ENCODE results near the gene WDR70. TPM values are rescaled to one million over a fixed set of nuclear protein-coding genes. Genes with fewer than 3 reads are reported as not detected.

Gene WDR70
- total and polyA plus RNA-seq, 3 experiments from 2014 or later = 15.5 to 39.1 (median 36.5) TPM

- no peak overlapping the region for H3K4me3 ChIP-seq (ENCODE audit: low read length)
- no peaks in the 10 kb centered on the region for H3K36me3 ChIP-seq (ENCODE audit: insufficient read depth, low read length)
- no peak overlapping the region for H3K27ac ChIP-seq (ENCODE audit: low read depth, low read length)
- ChIA-PET POLR2A (no interaction called here), CTCF (no interaction called here)
- DNase-seq = no peak
- H3K27me3 ChIP-seq (ENCODE audit: insufficient read depth, low read length, poor library complexity, severe bottlenecking) = no peaks in the 10 kb centered on the region
- H3K9me3 Mint-ChIP-seq = peaks cover 6 to 8% (median 6%) of the 10 kb centered on the region in 5 donors
- no peaks in the 10 kb centered on the region for H3K27me3 Mint-ChIP-seq
- no peaks in the 10 kb centered on the region for H3K4me1 ChIP-seq (ENCODE audit: insufficient read depth, low read length)
- no peaks in the 10 kb centered on the region for H3K9me3 ChIP-seq (ENCODE audit: low read length)
- H3K36me3 Mint-ChIP-seq = peaks cover 29 to 40% (median 35%) of the 10 kb centered on the region in 3 donors
- H3K4me3 Mint-ChIP-seq = no peak overlapping the region
- H3K4me1 Mint-ChIP-seq = no peaks in the 10 kb centered on the region
- H3K27ac Mint-ChIP-seq = no peak overlapping the region
Observed at GRCh38 chr5:37754976-37755375, 375.9 kb downstream of the WDR70 start.

DNA sequence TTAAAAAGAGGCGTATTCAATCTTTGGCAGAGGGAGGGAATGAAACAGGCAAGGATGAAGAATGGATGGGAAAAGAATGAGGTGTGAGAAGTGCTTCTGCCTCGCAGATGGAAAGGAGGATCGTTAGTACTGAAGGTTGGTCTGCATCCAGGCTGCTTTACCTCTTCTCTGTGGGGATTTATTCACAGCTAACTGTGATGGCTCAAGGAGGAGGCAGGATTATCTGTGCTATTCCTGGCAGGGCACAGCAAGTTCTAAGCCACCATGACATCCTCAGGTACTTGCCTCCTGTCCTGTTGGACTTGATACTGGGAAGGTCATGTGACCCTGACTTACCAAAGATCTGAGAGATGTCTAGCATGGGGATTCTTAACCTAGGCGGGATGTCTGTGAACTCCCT lies 376.5 kb downstream of the WDR70 start:
- no peaks in the 10 kb centered on the region for H3K9me3 ChIP-seq (ENCODE audit: low read length)
- Mint-ChIP-seq H3K9me3 (peaks cover 6 to 8% (median 6%) of the 10 kb centered on the region in 5 donors), H3K4me3 (no peak overlapping the region), H3K27me3 (no peaks in the 10 kb centered on the region), H3K27ac (peak overlapping the region in 1 of 8 donors; percentile 38), H3K36me3 (peaks cover 28 to 40% (median 35%) of the 10 kb centered on the region in 3 donors), H3K4me1 (no peaks in the 10 kb centered on the region)
- H3K36me3 ChIP-seq (ENCODE audit: insufficient read depth, low read length) = no peaks in the 10 kb centered on the region
- no peak overlapping the region for H3K27ac ChIP-seq (ENCODE audit: low read depth, low read length)
- ChIA-PET CTCF (no interaction called here), POLR2A (no interaction called here)
- no peak overlapping the region for H3K4me3 ChIP-seq (ENCODE audit: low read length)
- no peak for DNase-seq
- H3K27me3 ChIP-seq (ENCODE audit: insufficient read depth, low read length, poor library complexity, severe bottlenecking) = no peaks in the 10 kb centered on the region
- H3K4me1 ChIP-seq (ENCODE audit: insufficient read depth, low read length) = no peaks in the 10 kb centered on the region

DNA sequence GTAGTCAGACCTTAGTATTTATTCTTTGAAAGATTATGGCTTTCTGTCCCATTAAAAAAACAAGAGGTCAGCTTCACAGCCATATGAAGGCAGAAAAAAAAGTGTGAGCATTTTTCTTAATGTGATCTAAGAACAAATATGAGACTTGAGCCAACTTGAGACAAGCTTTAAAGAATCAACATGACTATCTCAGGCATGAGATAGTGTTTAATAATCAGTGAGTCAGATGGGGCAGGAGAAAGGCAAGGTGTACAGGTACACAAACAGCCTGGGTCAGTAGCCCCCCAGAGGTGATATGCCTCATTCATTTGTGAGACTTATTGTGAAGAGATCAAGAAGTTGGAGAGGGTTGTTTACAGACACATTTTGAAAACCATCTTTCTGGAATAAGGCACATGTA lies 377.1 kb downstream of the WDR70 start:
- no peak for DNase-seq
- H3K4me3 ChIP-seq (ENCODE audit: low read length) = no peak overlapping the region
- no peaks in the 10 kb centered on the region for H3K4me1 ChIP-seq (ENCODE audit: insufficient read depth, low read length)
- Mint-ChIP-seq H3K9me3 (peaks cover 6 to 8% (median 6%) of the 10 kb centered on the region in 5 donors), H3K27ac (peak overlapping the region in 1 of 8 donors; percentile 0), H3K4me3 (no peak overlapping the region), H3K27me3 (no peaks in the 10 kb centered on the region), H3K4me1 (no peaks in the 10 kb centered on the region), H3K36me3 (peaks cover 25 to 40% (median 34%) of the 10 kb centered on the region in 3 donors)
- no peak overlapping the region for H3K27ac ChIP-seq (ENCODE audit: low read depth, low read length)
- POLR2A ChIA-PET = no interaction called here
- CTCF ChIA-PET = no interaction called here
- H3K9me3 ChIP-seq (ENCODE audit: low read length) = no peaks in the 10 kb centered on the region
- no peaks in the 10 kb centered on the region for H3K36me3 ChIP-seq (ENCODE audit: insufficient read depth, low read length)
- H3K27me3 ChIP-seq (ENCODE audit: insufficient read depth, low read length, poor library complexity, severe bottlenecking) = no peaks in the 10 kb centered on the region

- ChIA-PET POLR2A (interaction anchor here (0.6 kb wide), 1 partner anchor 9 kb away, joined by 4 read pairs; no protein-coding TSS in a partner anchor), CTCF (no interaction called here)
- no peaks in the 10 kb centered on the region for H3K4me1 ChIP-seq (ENCODE audit: insufficient read depth, low read length)
- DNase-seq = no peak
- H3K4me3 ChIP-seq (ENCODE audit: low read length) = no peak overlapping the region
- H3K27me3 ChIP-seq (ENCODE audit: insufficient read depth, low read length, poor library complexity, severe bottlenecking) = no peaks in the 10 kb centered on the region
- no peaks in the 10 kb centered on the region for H3K36me3 ChIP-seq (ENCODE audit: insufficient read depth, low read length)
- Mint-ChIP-seq H3K36me3 (peaks cover 17 to 29% (median 20%) of the 10 kb centered on the region in 3 donors), H3K9me3 (peaks cover 6 to 8% (median 6%) of the 10 kb centered on the region in 5 donors), H3K27me3 (no peaks in the 10 kb centered on the region), H3K4me1 (peaks cover 0 to 4% (median 0%) of the 10 kb centered on the region in 3 donors), H3K4me3 (no peak overlapping the region), H3K27ac (no peak overlapping the region)
- H3K27ac ChIP-seq (ENCODE audit: low read depth, low read length) = no peak overlapping the region
- H3K9me3 ChIP-seq (ENCODE audit: low read length) = no peaks in the 10 kb centered on the region
Observed at GRCh38 chr5:37757980-37758582, 379.0 kb downstream of the WDR70 start.

GRCh38 chr5:37767251-37767650 lies 388.1 kb downstream of the WDR70 start:
- no peak for DNase-seq
- no peaks in the 10 kb centered on the region for H3K9me3 ChIP-seq (ENCODE audit: low read length)
- ChIA-PET CTCF (no interaction called here), POLR2A (interaction anchor here (0.6 kb wide), 1 partner anchor 10 kb away, joined by 4 read pairs; no protein-coding TSS in a partner anchor)
- peaks cover 0 to 3% (median 0%) of the 10 kb centered on the region in 3 donors for H3K36me3 Mint-ChIP-seq
- H3K9me3 Mint-ChIP-seq = peaks cover 0 to 2% (median 0%) of the 10 kb centered on the region in 5 donors
- no peak overlapping the region for H3K27ac ChIP-seq (ENCODE audit: low read depth, low read length)
- peaks cover 0 to 27% of the 10 kb centered on the region in 2 donors for H3K27me3 Mint-ChIP-seq
- H3K4me3 Mint-ChIP-seq = no peak overlapping the region
- no peaks in the 10 kb centered on the region for H3K4me1 ChIP-seq (ENCODE audit: insufficient read depth, low read length)
- H3K4me1 Mint-ChIP-seq = peaks cover 0 to 4% (median 0%) of the 10 kb centered on the region in 3 donors
- H3K36me3 ChIP-seq (ENCODE audit: insufficient read depth, low read length) = no peaks in the 10 kb centered on the region
- H3K27ac Mint-ChIP-seq = no peak overlapping the region
- no peak overlapping the region for H3K4me3 ChIP-seq (ENCODE audit: low read length)
- H3K27me3 ChIP-seq (ENCODE audit: insufficient read depth, low read length, poor library complexity, severe bottlenecking) = no peaks in the 10 kb centered on the region

GRCh38 chr5:37767961-37768360 lies 388.8 kb downstream of the WDR70 start:
- Histone ChIP-seq H3K27ac (ENCODE audit: low read depth, low read length) (no peak overlapping the region), H3K4me3 (ENCODE audit: low read length) (no peak overlapping the region), H3K9me3 (ENCODE audit: low read length) (no peaks in the 10 kb centered on the region), H3K36me3 (ENCODE audit: insufficient read depth, low read length) (no peaks in the 10 kb centered on the region), H3K4me1 (ENCODE audit: insufficient read depth, low read length) (no peaks in the 10 kb centered on the region), H3K27me3 (ENCODE audit: insufficient read depth, low read length, poor library complexity, severe bottlenecking) (no peaks in the 10 kb centered on the region)
- Mint-ChIP-seq H3K4me3 (no peak overlapping the region), H3K9me3 (peaks cover 0 to 2% (median 0%) of the 10 kb centered on the region in 5 donors), H3K36me3 (peaks cover 0 to 3% (median 0%) of the 10 kb centered on the region in 3 donors), H3K27ac (no peak overlapping the region), H3K4me1 (no peaks in the 10 kb centered on the region), H3K27me3 (peaks cover 0 to 27% of the 10 kb centered on the region in 2 donors)
- DNase-seq = no peak
- POLR2A ChIA-PET = no interaction called here
- CTCF ChIA-PET = no interaction called here

- H3K27me3 Mint-ChIP-seq = peaks cover 1 to 27% of the 10 kb centered on the region in 2 donors
- no peaks in the 10 kb centered on the region for H3K4me1 ChIP-seq (ENCODE audit: insufficient read depth, low read length)
- H3K4me3 ChIP-seq (ENCODE audit: low read length) = no peak overlapping the region
- no peaks in the 10 kb centered on the region for H3K4me1 Mint-ChIP-seq
- no peaks in the 10 kb centered on the region for H3K9me3 ChIP-seq (ENCODE audit: low read length)
- H3K27ac ChIP-seq (ENCODE audit: low read depth, low read length) = no peak overlapping the region
- ChIA-PET CTCF (no interaction called here), POLR2A (no interaction called here)
- no peak overlapping the region for H3K27ac Mint-ChIP-seq
- H3K36me3 Mint-ChIP-seq = peaks cover 0 to 3% (median 0%) of the 10 kb centered on the region in 3 donors
- no peaks in the 10 kb centered on the region for H3K27me3 ChIP-seq (ENCODE audit: insufficient read depth, low read length, poor library complexity, severe bottlenecking)
- H3K9me3 Mint-ChIP-seq = peaks cover 0 to 2% (median under 1%) of the 10 kb centered on the region in 5 donors
- DNase-seq = no peak
- no peak overlapping the region for H3K4me3 Mint-ChIP-seq
- no peaks in the 10 kb centered on the region for H3K36me3 ChIP-seq (ENCODE audit: insufficient read depth, low read length)
Observed at GRCh38 chr5:37768371-37768770, 389.3 kb downstream of the WDR70 start.

DNA sequence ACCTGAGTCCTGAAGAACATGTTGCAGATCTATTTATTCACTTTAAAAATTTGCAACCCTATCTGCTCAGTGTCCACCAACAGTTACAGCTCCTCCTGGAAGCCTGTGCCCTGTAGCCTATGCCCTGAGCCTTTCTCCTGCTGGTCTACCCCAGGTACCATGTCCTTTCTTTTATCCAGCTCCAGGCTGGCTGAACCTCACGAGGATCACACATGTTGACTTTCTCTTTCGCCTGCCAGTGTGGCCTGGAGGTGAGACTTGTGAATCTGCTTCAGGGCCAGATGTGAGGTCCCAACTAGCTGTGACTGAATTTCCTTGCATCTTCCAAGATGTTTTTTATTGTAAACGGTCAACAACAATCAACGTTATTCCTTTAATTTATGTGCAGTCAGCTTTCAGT lies 390.0 kb downstream of the WDR70 start:
- peaks cover 0 to 3% (median 0%) of the 10 kb centered on the region in 3 donors for H3K36me3 Mint-ChIP-seq
- Histone ChIP-seq H3K4me3 (ENCODE audit: low read length) (no peak overlapping the region), H3K36me3 (ENCODE audit: insufficient read depth, low read length) (no peaks in the 10 kb centered on the region), H3K27ac (ENCODE audit: low read depth, low read length) (no peak overlapping the region), H3K4me1 (ENCODE audit: insufficient read depth, low read length) (no peaks in the 10 kb centered on the region), H3K9me3 (ENCODE audit: low read length) (no peaks in the 10 kb centered on the region), H3K27me3 (ENCODE audit: insufficient read depth, low read length, poor library complexity, severe bottlenecking) (no peaks in the 10 kb centered on the region)
- H3K9me3 Mint-ChIP-seq = peaks cover 3 to 8% (median 6%) of the 10 kb centered on the region in 5 donors
- POLR2A ChIA-PET = no interaction called here
- H3K27ac Mint-ChIP-seq = no peak overlapping the region
- H3K27me3 Mint-ChIP-seq = peaks cover 3 to 27% of the 10 kb centered on the region in 2 donors
- DNase-seq = no peak
- CTCF ChIA-PET = no interaction called here
- H3K4me1 Mint-ChIP-seq = no peaks in the 10 kb centered on the region
- no peak overlapping the region for H3K4me3 Mint-ChIP-seq

Data from CD8-positive, alpha-beta memory T cell (primary cell).